Kidney (tissue), 14 donors: ENCODE results near the gene PGBD5. TPM values are rescaled to one million over a fixed set of nuclear protein-coding genes. Genes with fewer than 3 reads are reported as not detected.

Experiments
- DNase-seq, 5 donors: peaks; one replicate each; pipeline ENCODE4 v3.0.0-alpha.2; 2013 to 2020
- FAIRE-seq: peaks from 2 replicates; lab custom pipeline; 2012; peaks lifted over from hg19 to GRCh38; lab: Jason Lieb, UNC
- H3K27ac ChIP-seq, 2 donors: one replicate each; pipeline ENCODE4 v1.7.0; 2013; ENCODE audit warnings: low read depth in 2 of 2, low read length in 2 of 2, inconsistent platforms in 1 of 2
- H3K27me3 ChIP-seq: one replicate; pipeline ENCODE4 v1.7.1; 2013; ENCODE audit warnings: low read length, inconsistent platforms; ENCODE audit not compliant: control insufficient read depth, insufficient read depth
- H3K36me3 ChIP-seq, 3 donors: one replicate each; pipeline versions ENCODE4 v1.7.0 to v1.7.1; 2013; ENCODE audit warnings: low read length in 3 of 3, control low read depth in 1 of 3, inconsistent platforms in 1 of 3; ENCODE audit not compliant: insufficient read depth in 3 of 3, control insufficient read depth in 2 of 3
- H3K4me1 ChIP-seq, 3 donors: one replicate each; pipeline versions ENCODE4 v1.7.0 to v1.7.1; 2013; ENCODE audit warnings: low read length in 3 of 3, inconsistent platforms in 1 of 3, low read depth in 1 of 3; ENCODE audit not compliant: control insufficient read depth in 2 of 3, insufficient read depth in 2 of 3
- H3K4me3 ChIP-seq, 3 donors: one replicate each; pipeline versions ENCODE4 v1.7.0 to v1.8.1; 2013; ENCODE audit warnings: low read length in 3 of 3, control low read depth in 1 of 3, inconsistent platforms in 1 of 3
- H3K9ac ChIP-seq, 3 donors: one replicate each; pipeline versions ENCODE4 v1.7.0 to v1.7.1; 2013; ENCODE audit warnings: low read length in 3 of 3, control low read depth in 1 of 3, inconsistent platforms in 1 of 3
- H3K9me3 ChIP-seq, 3 donors: one replicate each; pipeline versions ENCODE4 v1.7.0 to v1.7.1; 2013; ENCODE audit warnings: low read length in 3 of 3, control low read depth in 1 of 3, inconsistent platforms in 1 of 3; ENCODE audit not compliant: control insufficient read depth in 2 of 3, insufficient read depth in 1 of 3
- CTCF ChIP-seq: IDR thresholded peaks from 3 replicates; pipeline ENCODE4 v1.5.1; 2012; ENCODE audit warnings: mild to moderate bottlenecking, moderate library complexity, borderline replicate concordance; ENCODE audit not compliant: insufficient read depth; ENCODE audit errors: extremely low read depth
- intact Hi-C: fragments of 100-400 bp; cut with DNase I; formaldehyde crosslinking; loops from one replicate; pipeline ENCODE4 v1.11.1; 2022
- polyA plus RNA-seq: library from polyadenylated mRNA; stranded (reverse); fragments of 350-450 nt; fragmentation: Illumina TruSeq; extraction: RNeasy Lipid Tissue Mini Kit (QIAGEN cat#74804); gene quantifications from one replicate; pipeline ENCODE4 v1.2.3, GENCODE V29; 2014; ENCODE audit warnings: low read depth, low replicate concordance; ENCODE audit not compliant: insufficient read depth
- total RNA-seq: library from RNA; stranded (reverse); fragmentation: NEBNext Ultra II Directional; extraction: Animal tissue kit (Norgen Biotek cat#: 25700); gene quantifications from one replicate; pipeline ENCODE4 v1.2.1, GENCODE V29; 2021
- donor health status: control.
- donor health status: control.
- donor health status: control.
- donor health status: control.
- donor health status: control.
- donor health status: DM: yes; HTN: yes; CAD: no.
- donor health status: Normal renal cell carcinoma (clear cell type).

The PGBD5 gene
- total and polyA plus RNA-seq, 2 donors from 2014 or later, result 2.0 to 3.7 TPM

DNA sequence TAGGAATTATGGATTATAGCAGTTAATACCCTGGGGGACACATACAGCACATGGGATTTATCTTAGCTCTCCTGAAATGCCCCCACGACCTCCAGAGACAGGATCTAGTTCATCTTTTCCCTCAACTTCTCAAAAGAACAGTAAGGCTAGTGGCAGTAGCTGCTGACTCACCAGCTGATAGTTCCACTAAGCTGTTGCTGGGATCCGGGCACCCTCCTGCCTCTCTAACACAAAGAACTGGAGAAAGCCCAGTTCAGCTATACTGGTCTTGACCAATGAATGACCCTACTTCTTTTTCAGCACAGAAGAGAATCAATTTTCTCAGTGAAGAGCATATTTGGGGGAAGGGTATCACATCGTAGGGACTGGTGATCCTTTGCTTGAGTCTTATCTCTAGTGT, 84.1 kb downstream of the PGBD5 start:
- DNase-seq, result no peak
- FAIRE-seq, result no peak

DNA sequence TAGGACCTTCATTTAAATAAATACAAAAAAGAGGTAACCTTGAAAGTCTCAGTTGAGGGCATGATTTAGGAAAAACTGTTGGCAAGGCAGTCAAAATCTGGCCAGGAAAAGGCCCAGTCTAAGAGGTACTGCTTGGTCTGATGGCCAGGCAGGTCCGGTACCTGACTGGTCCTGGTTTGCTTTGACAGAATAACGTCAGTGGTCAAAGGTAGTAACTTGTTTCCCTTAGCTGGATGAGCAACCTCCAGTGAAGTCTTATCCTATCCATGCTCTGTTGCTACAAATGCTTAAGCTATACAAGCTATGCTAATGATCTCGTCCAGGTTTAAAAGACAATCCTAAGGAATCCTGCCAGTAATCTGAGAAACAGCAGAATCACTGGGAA, 85.0 kb downstream of the PGBD5 start:
- H3K4me3 ChIP-seq, result no peak overlapping the region

More for the DNA sequence above, 84.1 kb downstream of the PGBD5 start:
- H3K9ac ChIP-seq, result no peak overlapping the region
- H3K36me3 ChIP-seq, result no peaks in the 10 kb centered on the region
- H3K27ac ChIP-seq, result no peak overlapping the region
- H3K4me1 ChIP-seq, result no peaks in the 10 kb centered on the region
- intact Hi-C loops, result no loop called here
- H3K4me3 ChIP-seq, result no peak overlapping the region
- no peaks in the 10 kb centered on the region for H3K9me3 ChIP-seq
- no peaks in the 10 kb centered on the region for H3K27me3 ChIP-seq
- TF ChIP-seq CTCF, result no peak

DNA sequence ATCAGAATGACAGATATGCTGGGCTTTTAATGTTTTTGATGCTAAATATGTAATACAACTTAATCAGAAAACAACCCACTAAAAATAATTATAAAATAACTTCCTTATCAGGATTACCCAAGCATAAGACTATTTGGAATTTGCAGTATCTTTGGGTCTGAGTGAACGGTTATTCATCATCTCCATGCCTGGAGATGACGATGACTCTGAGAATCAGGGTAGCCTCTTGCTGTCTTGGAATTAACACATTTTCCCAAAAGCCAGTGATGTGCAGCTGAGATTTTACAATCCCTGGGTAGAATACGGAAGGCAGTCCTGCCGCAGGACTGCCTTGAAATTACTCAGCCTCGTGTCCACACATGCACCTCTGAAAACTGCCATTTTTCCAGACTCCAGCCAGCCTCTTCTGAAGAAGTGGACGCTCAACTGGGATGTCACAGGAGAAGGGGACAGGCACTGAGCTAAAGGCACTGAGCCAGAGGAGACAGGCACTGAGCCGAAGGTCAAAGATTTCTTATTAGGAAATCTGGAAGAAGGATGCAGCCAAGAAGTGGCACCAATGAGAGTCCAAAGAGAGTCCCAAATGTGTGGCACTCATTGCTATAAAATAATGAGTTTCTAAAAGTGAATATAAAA, 85.5 kb downstream of the PGBD5 start:
- no peaks in the 10 kb centered on the region for H3K9me3 ChIP-seq
- DNase-seq, result no peak
- H3K27me3 ChIP-seq, result no peaks in the 10 kb centered on the region
- no peak for TF ChIP-seq CTCF
- H3K4me1 ChIP-seq, result no peaks in the 10 kb centered on the region
- intact Hi-C loops, result no loop called here
- H3K27ac ChIP-seq, result no peak overlapping the region
- H3K36me3 ChIP-seq, result no peaks in the 10 kb centered on the region
- H3K4me3 ChIP-seq, result no peak overlapping the region
- no peak overlapping the region for H3K9ac ChIP-seq
- FAIRE-seq, result no peak

More for the DNA sequence above, 85.0 kb downstream of the PGBD5 start:
- FAIRE-seq (no peak), DNase-seq (no peak)
- no peaks in the 10 kb centered on the region for H3K36me3 ChIP-seq
- H3K27me3 ChIP-seq, result no peaks in the 10 kb centered on the region
- no peak overlapping the region for H3K27ac ChIP-seq
- no peak overlapping the region for H3K9ac ChIP-seq
- no peaks in the 10 kb centered on the region for H3K9me3 ChIP-seq
- H3K4me1 ChIP-seq, result no peaks in the 10 kb centered on the region
- TF ChIP-seq CTCF, result no peak
- intact Hi-C loops, result no loop called here

DNA sequence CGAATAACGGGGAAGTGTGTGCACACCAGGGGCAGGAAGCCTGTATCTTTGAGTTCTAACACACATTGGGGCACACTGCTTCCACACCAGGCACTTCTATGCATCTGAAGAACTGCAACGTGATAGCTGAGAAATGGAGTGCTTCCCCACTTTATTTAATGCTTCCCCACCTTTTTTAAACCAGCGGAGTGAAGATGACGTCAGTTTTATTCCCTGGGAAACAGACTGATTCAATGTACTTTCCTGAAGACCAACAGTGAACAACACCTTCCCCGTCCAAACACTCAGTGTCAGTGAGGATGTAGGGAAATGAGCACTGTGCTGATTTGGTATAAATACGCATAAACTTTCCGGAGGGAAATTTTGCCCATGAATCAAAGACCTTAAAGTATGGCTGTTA, 87.1 kb downstream of the PGBD5 start:
- H3K36me3 ChIP-seq, result no peaks in the 10 kb centered on the region
- no peak for TF ChIP-seq CTCF
- FAIRE-seq (no peak), DNase-seq (no peak)
- no peak overlapping the region for H3K9ac ChIP-seq
- H3K4me3 ChIP-seq, result no peak overlapping the region
- no peaks in the 10 kb centered on the region for H3K9me3 ChIP-seq
- no peaks in the 10 kb centered on the region for H3K4me1 ChIP-seq
- H3K27ac ChIP-seq, result no peak overlapping the region
- intact Hi-C loops, result no loop called here
- no peaks in the 10 kb centered on the region for H3K27me3 ChIP-seq
